ENCODE data around the gene FSTL4. TPM values are rescaled to one million over a fixed set of nuclear protein-coding genes. Genes with fewer than 3 reads are reported as not detected.

FSTL4 gene
- total RNA-seq, 1 experiment from 2014 or later, result 2.7 TPM

DNA sequence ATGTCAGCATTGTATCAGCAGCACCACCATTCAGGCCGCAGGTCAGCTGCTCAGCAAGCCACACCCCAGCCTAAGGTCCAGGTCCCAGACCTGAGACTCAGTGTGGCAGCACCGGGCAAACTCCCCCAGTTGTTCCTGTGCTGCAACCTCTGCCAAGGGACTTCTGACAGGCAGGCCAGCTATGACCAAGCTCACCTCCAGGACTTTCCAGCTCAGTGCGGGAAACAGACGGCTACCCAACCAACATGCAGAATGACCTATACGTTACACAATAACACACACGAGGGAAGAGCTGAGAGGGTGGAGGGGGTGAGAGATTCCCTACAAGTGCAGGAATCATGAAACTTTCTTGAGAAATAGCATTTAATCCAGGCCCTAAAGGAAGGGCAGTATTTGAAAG is 143.7 kb downstream of the FSTL4 start:
- Histone ChIP-seq H3K4me3 (ENCODE audit: low read depth, low read length) (no peak overlapping the region), H3K36me3 (ENCODE audit: control insufficient read depth, insufficient read depth, low read length) (no peaks in the 10 kb centered on the region), H3K4me1 (no peaks in the 10 kb centered on the region), H3K9me3 (no peaks in the 10 kb centered on the region), H3K27me3 (replicated peaks; ENCODE audit: control insufficient read depth, insufficient read depth, low read length) (no peaks in the 10 kb centered on the region)
- no TSS peak for BruUV-seq (replicated peaks)
- Mint-ChIP-seq H3K36me3 (ENCODE audit: insufficient read depth, unreplicated experiment) (no peaks in the 10 kb centered on the region), H3K9me3 (ENCODE audit: unreplicated experiment) (no peaks in the 10 kb centered on the region), H3K4me1 (ENCODE audit: low read depth, unreplicated experiment) (no peaks in the 10 kb centered on the region), H3K27me3 (ENCODE audit: insufficient read depth, unreplicated experiment) (peaks cover 7% of the 10 kb centered on the region), H3K4me3 (ENCODE audit: unreplicated experiment) (no peak overlapping the region), H3K27ac (ENCODE audit: unreplicated experiment) (no peak overlapping the region)
- ChIA-PET POLR2A (no interaction called here), CTCF (interaction anchor here (1.1 kb wide), 1 partner anchor 45 kb away, joined by 3 read pairs; no protein-coding TSS in a partner anchor)
- TF ChIP-seq, protein P1, sequence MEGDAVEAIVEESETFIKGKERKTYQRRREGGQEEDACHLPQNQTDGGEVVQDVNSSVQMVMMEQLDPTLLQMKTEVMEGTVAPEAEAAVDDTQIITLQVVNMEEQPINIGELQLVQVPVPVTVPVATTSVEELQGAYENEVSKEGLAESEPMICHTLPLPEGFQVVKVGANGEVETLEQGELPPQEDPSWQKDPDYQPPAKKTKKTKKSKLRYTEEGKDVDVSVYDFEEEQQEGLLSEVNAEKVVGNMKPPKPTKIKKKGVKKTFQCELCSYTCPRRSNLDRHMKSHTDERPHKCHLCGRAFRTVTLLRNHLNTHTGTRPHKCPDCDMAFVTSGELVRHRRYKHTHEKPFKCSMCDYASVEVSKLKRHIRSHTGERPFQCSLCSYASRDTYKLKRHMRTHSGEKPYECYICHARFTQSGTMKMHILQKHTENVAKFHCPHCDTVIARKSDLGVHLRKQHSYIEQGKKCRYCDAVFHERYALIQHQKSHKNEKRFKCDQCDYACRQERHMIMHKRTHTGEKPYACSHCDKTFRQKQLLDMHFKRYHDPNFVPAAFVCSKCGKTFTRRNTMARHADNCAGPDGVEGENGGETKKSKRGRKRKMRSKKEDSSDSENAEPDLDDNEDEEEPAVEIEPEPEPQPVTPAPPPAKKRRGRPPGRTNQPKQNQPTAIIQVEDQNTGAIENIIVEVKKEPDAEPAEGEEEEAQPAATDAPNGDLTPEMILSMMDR (IDR thresholded peaks at IDR 0.05; ENCODE audit: insufficient read depth in 1 of 2, low read depth in 1 of 2, low read length in 1 of 2, severe bottlenecking in 1 of 2, unreplicated experiment in 1 of 2), result no peak
- DNase-seq, result peak in 1 of 2 experiments; percentile 21
- intact Hi-C loops (cut with micrococcal nuclease; ENCODE audit: unreplicated experiment), result no loop called here

DNA sequence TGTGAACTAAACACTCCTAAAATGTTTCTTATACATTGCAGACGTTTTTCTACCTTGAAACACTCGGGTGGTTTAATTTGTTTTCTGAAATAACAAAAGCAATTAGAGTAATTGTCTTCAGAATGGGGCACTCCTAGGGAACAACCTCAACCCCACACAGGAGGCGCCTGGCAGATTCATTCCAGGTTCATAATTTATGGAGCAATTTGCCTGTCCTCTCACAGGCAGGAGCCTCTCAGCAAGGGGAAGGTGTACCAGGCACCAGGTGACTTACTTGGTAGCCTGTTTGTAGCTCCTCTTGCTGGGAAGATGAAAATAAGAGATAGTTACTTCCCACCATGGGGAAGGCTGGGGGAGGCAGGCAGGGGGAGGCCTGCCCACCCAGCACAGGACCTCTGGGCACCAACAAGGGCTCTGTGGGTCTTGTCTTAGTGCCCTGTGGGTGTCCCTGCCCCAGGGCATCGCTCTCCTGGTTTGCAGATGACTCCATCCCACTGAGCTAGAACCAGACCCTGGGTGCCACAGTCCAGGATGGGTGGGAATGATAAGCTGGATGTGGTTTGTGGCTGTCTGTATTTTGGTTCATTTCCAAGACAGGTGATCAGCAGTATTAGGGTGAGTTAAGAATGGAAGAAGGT is 144.4 kb downstream of the FSTL4 start:
- Mint-ChIP-seq H3K27me3 (ENCODE audit: insufficient read depth, unreplicated experiment) (peaks cover 6% of the 10 kb centered on the region), H3K9me3 (ENCODE audit: unreplicated experiment) (no peaks in the 10 kb centered on the region), H3K36me3 (ENCODE audit: insufficient read depth, unreplicated experiment) (no peaks in the 10 kb centered on the region), H3K4me3 (ENCODE audit: unreplicated experiment) (no peak overlapping the region), H3K27ac (ENCODE audit: unreplicated experiment) (no peak overlapping the region), H3K4me1 (ENCODE audit: low read depth, unreplicated experiment) (no peaks in the 10 kb centered on the region)
- Histone ChIP-seq H3K4me3 (ENCODE audit: low read depth, low read length) (no peak overlapping the region), H3K27me3 (replicated peaks; ENCODE audit: control insufficient read depth, insufficient read depth, low read length) (no peaks in the 10 kb centered on the region), H3K9me3 (no peaks in the 10 kb centered on the region), H3K36me3 (ENCODE audit: control insufficient read depth, insufficient read depth, low read length) (no peaks in the 10 kb centered on the region), H3K4me1 (no peaks in the 10 kb centered on the region)
- peak in 1 of 2 experiments; percentile 7 for DNase-seq
- ChIA-PET POLR2A (no interaction called here), CTCF (interaction anchor here (1.1 kb wide), 1 partner anchor 44 kb away, joined by 3 read pairs; no protein-coding TSS in a partner anchor)
- intact Hi-C loops (cut with micrococcal nuclease; ENCODE audit: unreplicated experiment), result no loop called here
- no TSS peak for BruUV-seq (replicated peaks)
- TF ChIP-seq, protein P1 (IDR thresholded peaks at IDR 0.05; ENCODE audit: insufficient read depth in 1 of 2, low read depth in 1 of 2, low read length in 1 of 2, severe bottlenecking in 1 of 2, unreplicated experiment in 1 of 2), result no peak

- CTCF ChIA-PET, result no interaction called here
- H3K4me1 Mint-ChIP-seq (ENCODE audit: low read depth, unreplicated experiment), result no peaks in the 10 kb centered on the region
Observed at GRCh38 chr5:133467335-133467779, 145.0 kb downstream of the FSTL4 start.

More at GRCh38 chr5:133467335-133467779, 145.0 kb downstream of the FSTL4 start:
- Histone ChIP-seq H3K36me3 (ENCODE audit: control insufficient read depth, insufficient read depth, low read length) (no peaks in the 10 kb centered on the region), H3K27me3 (replicated peaks; ENCODE audit: control insufficient read depth, insufficient read depth, low read length) (no peaks in the 10 kb centered on the region), H3K4me1 (no peaks in the 10 kb centered on the region), H3K4me3 (ENCODE audit: low read depth, low read length) (no peak overlapping the region), H3K9me3 (no peaks in the 10 kb centered on the region)
- no peaks in the 10 kb centered on the region for H3K36me3 Mint-ChIP-seq (ENCODE audit: insufficient read depth, unreplicated experiment)
- no peaks in the 10 kb centered on the region for H3K9me3 Mint-ChIP-seq (ENCODE audit: unreplicated experiment)
- H3K27ac Mint-ChIP-seq (ENCODE audit: unreplicated experiment), result no peak overlapping the region
- DNase-seq, result peak in 1 of 2 experiments; percentile 7
- intact Hi-C loops (cut with micrococcal nuclease; ENCODE audit: unreplicated experiment), result no loop called here
- POLR2A ChIA-PET, result no interaction called here
- H3K27me3 Mint-ChIP-seq (ENCODE audit: insufficient read depth, unreplicated experiment), result peaks cover 6% of the 10 kb centered on the region
- no TSS peak for BruUV-seq (replicated peaks)
- TF ChIP-seq, protein P1 (IDR thresholded peaks at IDR 0.05; ENCODE audit: insufficient read depth in 1 of 2, low read depth in 1 of 2, low read length in 1 of 2, severe bottlenecking in 1 of 2, unreplicated experiment in 1 of 2), result no peak
- no peak overlapping the region for H3K4me3 Mint-ChIP-seq (ENCODE audit: unreplicated experiment)
